Large intestine (tissue), 3 donors: ENCODE data around the gene EHBP1. TPM values are rescaled to one million over a fixed set of nuclear protein-coding genes. Genes with fewer than 3 reads are reported as not detected.
A peak's percentile ranks its signal among the peaks of the same experiment; 100 is the strongest.

Source experiments
- DNase-seq, 2 donors: peaks; one replicate each; pipeline versions ENCODE4 v3.0.0 to v3.0.0-alpha.2; 2013
- H3K27ac ChIP-seq: one replicate; pipeline ENCODE4 v1.5.1; 2013; ENCODE audit warnings: low read length
- H3K27me3 ChIP-seq: 2 replicates; pipeline ENCODE4 v1.6.1; 2013; ENCODE audit warnings: low read length; ENCODE audit not compliant: control insufficient read depth, insufficient read depth
- H3K36me3 ChIP-seq: 2 replicates; pipeline ENCODE4 v1.6.1; 2013; ENCODE audit warnings: low read length; ENCODE audit not compliant: control insufficient read depth, insufficient read depth
- H3K4me1 ChIP-seq: one replicate; pipeline ENCODE4 v1.6.1; 2013; ENCODE audit warnings: low read length; ENCODE audit not compliant: control insufficient read depth, insufficient read depth
- H3K4me3 ChIP-seq: one replicate; pipeline ENCODE4 v1.5.1; 2013; ENCODE audit warnings: low read length
- H3K9me3 ChIP-seq: one replicate; pipeline ENCODE4 v1.6.1; 2013; ENCODE audit warnings: mild to moderate bottlenecking, low read depth, low read length, moderate library complexity; ENCODE audit not compliant: control insufficient read depth
- WGBS: methylation state at CpG from one replicate; pipeline ENCODE4 v1.1.5; 2013; ENCODE audit warnings: low lambda C conversion rate; ENCODE audit not compliant: insufficient coverage; 5-methylcytosine and 5-hydroxymethylcytosine counted together
- polyA plus RNA-seq: library from polyadenylated mRNA; unstranded; fragments of 120-200 nt; gene quantifications from one replicate; pipeline ENCODE4 v1.2.1, GENCODE V29; 2013

The EHBP1 gene
- polyA plus RNA-seq, 1 donor, result 30.7 TPM

- H3K4me1 ChIP-seq, result peaks cover 3% of the 10 kb centered on the region
- no peaks in the 10 kb centered on the region for H3K27me3 ChIP-seq
- no peak for DNase-seq
- no peak overlapping the region for H3K4me3 ChIP-seq
- no peaks in the 10 kb centered on the region for H3K9me3 ChIP-seq
- peak overlapping the region; percentile 59 for H3K27ac ChIP-seq
- no peaks in the 10 kb centered on the region for H3K36me3 ChIP-seq
These were observed 41.4 kb upstream of the EHBP1 start for GRCh38 chr2:62663920-62664795.

GRCh38 chr2:62665446-62665845, 40.1 kb upstream of the EHBP1 start:
- WGBS, result 100% methylated on average over 1 of the region's 1 CpG

GRCh38 chr2:62669180-62669579, 36.3 kb upstream of the EHBP1 start:
- H3K9me3 ChIP-seq, result no peaks in the 10 kb centered on the region
- H3K4me3 ChIP-seq, result no peak overlapping the region
- no peaks in the 10 kb centered on the region for H3K27me3 ChIP-seq
- no peaks in the 10 kb centered on the region for H3K36me3 ChIP-seq
- no CpG with 5 or more reads among the region's 5 CpGs for WGBS
- no peak overlapping the region for H3K27ac ChIP-seq
- no peak for DNase-seq
- H3K4me1 ChIP-seq, result peaks cover 12% of the 10 kb centered on the region

More at GRCh38 chr2:62665446-62665845, 40.1 kb upstream of the EHBP1 start:
- Histone ChIP-seq H3K4me3 (no peak overlapping the region), H3K27me3 (no peaks in the 10 kb centered on the region), H3K9me3 (no peaks in the 10 kb centered on the region), H3K27ac (no peak overlapping the region), H3K4me1 (peaks cover 3% of the 10 kb centered on the region), H3K36me3 (no peaks in the 10 kb centered on the region)
- no peak for DNase-seq

- Histone ChIP-seq H3K4me3 (no peak overlapping the region), H3K4me1 (peaks cover 10% of the 10 kb centered on the region), H3K27me3 (no peaks in the 10 kb centered on the region), H3K27ac (peak overlapping the region; percentile 1), H3K9me3 (no peaks in the 10 kb centered on the region), H3K36me3 (no peaks in the 10 kb centered on the region)
- DNase-seq, result peak; percentile 39 to 57
- no CpG with 5 or more reads among the region's 1 CpG for WGBS
These were observed 32.9 kb upstream of the EHBP1 start for GRCh38 chr2:62672601-62673000.

GRCh38 chr2:62675062-62675461, 30.5 kb upstream of the EHBP1 start:
- H3K4me3 ChIP-seq, result no peak overlapping the region
- H3K4me1 ChIP-seq, result peaks cover 10% of the 10 kb centered on the region
- H3K36me3 ChIP-seq, result no peaks in the 10 kb centered on the region
- H3K27me3 ChIP-seq, result no peaks in the 10 kb centered on the region
- H3K9me3 ChIP-seq, result no peaks in the 10 kb centered on the region
- H3K27ac ChIP-seq, result no peak overlapping the region
- no peak for DNase-seq

- Histone ChIP-seq H3K36me3 (no peaks in the 10 kb centered on the region), H3K4me1 (no peaks in the 10 kb centered on the region), H3K9me3 (no peaks in the 10 kb centered on the region), H3K27ac (no peak overlapping the region), H3K4me3 (no peak overlapping the region), H3K27me3 (no peaks in the 10 kb centered on the region)
- no peak for DNase-seq
- no CpG with 5 or more reads among the region's 2 CpGs for WGBS
These were observed 20.3 kb upstream of the EHBP1 start for GRCh38 chr2:62685256-62685655.

GRCh38 chr2:62686012-62686685, 19.4 kb upstream of the EHBP1 start:
- Histone ChIP-seq H3K4me1 (no peaks in the 10 kb centered on the region), H3K4me3 (no peak overlapping the region), H3K27ac (no peak overlapping the region)

GRCh38 chr2:62687636-62688035, 17.9 kb upstream of the EHBP1 start:
- no peaks in the 10 kb centered on the region for H3K36me3 ChIP-seq
- no peaks in the 10 kb centered on the region for H3K27me3 ChIP-seq
- H3K9me3 ChIP-seq, result no peaks in the 10 kb centered on the region
- H3K4me3 ChIP-seq, result no peak overlapping the region
- 88% methylated on average over 2 of the region's 2 CpGs for WGBS
- no peak for DNase-seq
- H3K27ac ChIP-seq, result no peak overlapping the region
- no peaks in the 10 kb centered on the region for H3K4me1 ChIP-seq

More at GRCh38 chr2:62686012-62686685, 19.4 kb upstream of the EHBP1 start:
- Histone ChIP-seq H3K27me3 (no peaks in the 10 kb centered on the region), H3K9me3 (no peaks in the 10 kb centered on the region), H3K36me3 (no peaks in the 10 kb centered on the region)
- 55% methylated on average over 4 of the region's 4 CpGs for WGBS
- no peak for DNase-seq

- H3K4me3 ChIP-seq, result no peak overlapping the region
- no CpG with 5 or more reads among the region's 1 CpG for WGBS
- no peak for DNase-seq
- H3K36me3 ChIP-seq, result no peaks in the 10 kb centered on the region
- no peaks in the 10 kb centered on the region for H3K4me1 ChIP-seq
- no peaks in the 10 kb centered on the region for H3K9me3 ChIP-seq
- no peaks in the 10 kb centered on the region for H3K27me3 ChIP-seq
- no peak overlapping the region for H3K27ac ChIP-seq
These were observed 16.7 kb upstream of the EHBP1 start for GRCh38 chr2:62688771-62689170.

- Histone ChIP-seq H3K27me3 (no peaks in the 10 kb centered on the region), H3K9me3 (no peaks in the 10 kb centered on the region), H3K4me3 (no peak overlapping the region), H3K4me1 (no peaks in the 10 kb centered on the region), H3K36me3 (no peaks in the 10 kb centered on the region), H3K27ac (no peak overlapping the region)
- no peak for DNase-seq
- WGBS, result no CpG with 5 or more reads among the region's 2 CpGs
These were observed 14.3 kb upstream of the EHBP1 start for GRCh38 chr2:62691186-62691585.

- Histone ChIP-seq H3K4me3 (no peak overlapping the region), H3K9me3 (no peaks in the 10 kb centered on the region), H3K4me1 (no peaks in the 10 kb centered on the region), H3K36me3 (no peaks in the 10 kb centered on the region), H3K27me3 (no peaks in the 10 kb centered on the region), H3K27ac (no peak overlapping the region)
- no peak for DNase-seq
These were observed 13.3 kb upstream of the EHBP1 start for GRCh38 chr2:62692225-62692624.
